Measurements from ENCODE around the gene KIFC3. TPM values are rescaled to one million over a fixed set of nuclear protein-coding genes. Genes with fewer than 3 reads are reported as not detected.
"Not testable (repeated sequence)": the region's sequence is repeated elsewhere in the genome, so short reads cannot be mapped to it uniquely, and the experiment has no call there.

Gene KIFC3
- total RNA-seq, 4 donors from 2014 or later: 116 to 206 (median 164) TPM

DNA sequence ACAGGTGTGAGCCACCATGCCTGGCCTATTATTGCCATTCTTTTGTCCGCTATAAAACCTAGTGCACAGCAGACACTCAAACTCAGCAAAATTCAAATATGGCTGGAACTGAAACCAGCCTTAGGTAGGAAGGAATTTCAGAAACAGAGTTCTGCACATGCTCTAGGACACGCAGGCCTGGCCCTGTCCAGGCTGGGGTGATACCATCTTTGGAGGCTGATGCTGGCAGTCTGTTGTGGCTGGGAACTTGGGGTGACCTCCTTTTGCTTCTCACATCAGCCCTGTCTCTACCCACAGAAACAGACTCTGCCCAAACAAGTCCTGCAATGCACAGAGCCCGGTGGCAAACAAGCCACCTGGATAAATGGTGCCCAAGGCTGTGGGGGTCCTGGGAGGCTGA lies 12.6 kb upstream of the KIFC3 start:
- no peak for DNase-seq (ENCODE audit: low spot score in 2 of 2)
- WGBS, 2 donors: 44 to 71% methylated on average over 3 of the region's 3 CpGs
- TF ChIP-seq CTCF (IDR thresholded peaks at IDR 0.05): no peak
- TF ChIP-seq POLR2A (IDR thresholded peaks at IDR 0.05): no peak
- H3K4me3 ChIP-seq (ENCODE audit: low read depth, poor library complexity, severe bottlenecking): no peak overlapping the region
- intact Hi-C loops (cut with DNase I; ENCODE audit: low total_unique reads): no loop called here

- intact Hi-C loops (cut with DNase I; ENCODE audit: low total_unique reads): no loop called here
- no peak for DNase-seq (ENCODE audit: low spot score in 2 of 2)
Observed at GRCh38 chr16:57813466-57813865, 11.2 kb upstream of the KIFC3 start.

GRCh38 chr16:57811340-57811739 lies 9.0 kb upstream of the KIFC3 start:
- DNase-seq (ENCODE audit: low spot score in 2 of 2); intact Hi-C loops (cut with DNase I; ENCODE audit: low total_unique reads): not testable (repeated sequence)

More at GRCh38 chr16:57813466-57813865, 11.2 kb upstream of the KIFC3 start:
- H3K4me3 ChIP-seq (ENCODE audit: low read depth, poor library complexity, severe bottlenecking): no peak overlapping the region
- 83% methylated on average over 8 of the region's 8 CpGs for WGBS, 2 donors
- TF ChIP-seq CTCF (IDR thresholded peaks at IDR 0.05) (no peak), POLR2A (IDR thresholded peaks at IDR 0.05) (no peak)

GRCh38 chr16:57810197-57811031 lies 8.1 kb upstream of the KIFC3 start:
- intact Hi-C loops (cut with DNase I; ENCODE audit: low total_unique reads): no loop called here
- 18 to 26% methylated on average over 14 of the region's 14 CpGs for WGBS, 2 donors
- DNase-seq (ENCODE audit: low spot score in 2 of 2): peak; percentile 90 to 97
- TF ChIP-seq POLR2A (IDR thresholded peaks at IDR 0.05) (no peak), CTCF (IDR thresholded peaks at IDR 0.05) (no peak)
- no peak overlapping the region for H3K4me3 ChIP-seq (ENCODE audit: low read depth, poor library complexity, severe bottlenecking)

More at GRCh38 chr16:57811340-57811739, 9.0 kb upstream of the KIFC3 start:
- H3K4me3 ChIP-seq (ENCODE audit: low read depth, poor library complexity, severe bottlenecking): not testable (repeated sequence)
- 86 to 87% methylated on average over 8 of the region's 8 CpGs for WGBS, 2 donors

GRCh38 chr16:57809276-57810196 lies 7.2 kb upstream of the KIFC3 start:
- 68 to 75% methylated on average over 15 of the region's 15 CpGs for WGBS, 2 donors
- H3K4me3 ChIP-seq (ENCODE audit: low read depth, poor library complexity, severe bottlenecking): no peak overlapping the region
- intact Hi-C loops (cut with DNase I; ENCODE audit: low total_unique reads): no loop called here
- no peak for DNase-seq (ENCODE audit: low spot score in 2 of 2)
- TF ChIP-seq POLR2A (IDR thresholded peaks at IDR 0.05): no peak
- TF ChIP-seq CTCF (IDR thresholded peaks at IDR 0.05): no peak
